WTC11 (cell line): ENCODE measurements around the gene ZNF582. TPM values are rescaled to one million over a fixed set of nuclear protein-coding genes. Genes with fewer than 3 reads are reported as not detected.

ENCODE experiments used
- ATAC-seq: fragments of 200-7000 bp; cut with Tn5 transposase; 2 replicates; pipeline ENCODE4 v1.10.0; 2021; ENCODE audit warnings: mild to moderate bottlenecking, moderate library complexity
- CTCF ChIA-PET: fragments of 300-600 bp; sonication (Branson Sonifier 250); formaldehyde crosslinking; loops from one replicate; lab custom pipeline; 2021; ENCODE audit warnings: antibody characterized with exemption; lab: Charles Lee
- POLR2A ChIA-PET: fragments of 350-600 bp; sonication (Branson Sonifier 250); formaldehyde crosslinking; loops from one replicate; lab custom pipeline; 2021; ENCODE audit warnings: antibody characterized with exemption; lab: Charles Lee
- DNase-seq: peaks from one replicate; pipeline ENCODE4 v3.0.0; 2021; ENCODE audit warnings: low spot score
- H3K27ac Mint-ChIP-seq: 2 replicates; pipeline ENCODE4 v1.8.0; 2021; ENCODE audit warnings: mixed read lengths
- H3K27me3 Mint-ChIP-seq: 2 replicates; pipeline ENCODE4 v1.8.0; 2021; ENCODE audit warnings: low read depth, mild to moderate bottlenecking, moderate library complexity, mixed read lengths
- H3K36me3 Mint-ChIP-seq: 2 replicates; pipeline ENCODE4 v1.8.0; 2021; ENCODE audit warnings: mixed read lengths
- H3K4me1 Mint-ChIP-seq: 2 replicates; pipeline ENCODE4 v1.8.0; 2022; ENCODE audit warnings: mixed read lengths
- H3K4me3 Mint-ChIP-seq: 2 replicates; pipeline ENCODE4 v1.8.0; 2021; ENCODE audit warnings: mild to moderate bottlenecking, moderate library complexity, mixed read lengths
- H3K9me3 Mint-ChIP-seq: 2 replicates; pipeline ENCODE4 v1.8.0; 2021; ENCODE audit warnings: mixed read lengths
- AR ChIP-seq: fragments of 250-450 bp; sonication (Bioruptor Pico); IDR thresholded peaks from 2 replicates; pipeline ENCODE4 v1.9.0; 2021; ENCODE audit warnings: mild to moderate bottlenecking
- ARID4B ChIP-seq: sonication (generic); formaldehyde crosslinking; IDR thresholded peaks from 2 replicates; pipeline ENCODE4 v1.8.0; 2023; ENCODE audit warnings: missing genetic modification reagents, mild to moderate bottlenecking, borderline replicate concordance
- CREB1 ChIP-seq: sonication (generic); formaldehyde crosslinking; IDR thresholded peaks from 2 replicates; pipeline ENCODE4 v1.8.0; 2023; ENCODE audit warnings: mild to moderate bottlenecking, missing genetic modification reagents
- CREM ChIP-seq: sonication (generic); formaldehyde crosslinking; IDR thresholded peaks from 2 replicates; pipeline ENCODE4 v1.8.1; 2022; ENCODE audit warnings: mild to moderate bottlenecking, missing genetic modification reagents, moderate library complexity
- E2F5 ChIP-seq: sonication (generic); formaldehyde crosslinking; IDR thresholded peaks from 2 replicates; pipeline ENCODE4 v1.8.1; 2022; ENCODE audit warnings: mild to moderate bottlenecking, moderate library complexity, missing genetic modification reagents
- FOXP1 ChIP-seq: sonication (generic); formaldehyde crosslinking; IDR thresholded peaks from 2 replicates; pipeline ENCODE4 v1.8.0; 2022; ENCODE audit warnings: missing genetic modification reagents, mild to moderate bottlenecking, moderate library complexity, borderline replicate concordance
- IRF1 ChIP-seq: sonication (generic); formaldehyde crosslinking; IDR thresholded peaks from 2 replicates; pipeline ENCODE4 v1.8.0; 2023; ENCODE audit warnings: missing genetic modification reagents
- MAX ChIP-seq: sonication (generic); formaldehyde crosslinking; IDR thresholded peaks from 2 replicates; pipeline ENCODE4 v1.8.0; 2022; ENCODE audit warnings: mild to moderate bottlenecking, missing genetic modification reagents
- NR1H2 ChIP-seq: sonication (generic); formaldehyde crosslinking; IDR thresholded peaks from 2 replicates; pipeline ENCODE4 v1.9.0; 2021; ENCODE audit warnings: mild to moderate bottlenecking, moderate library complexity, missing genetic modification reagents
- PRRX2 ChIP-seq: fragments of 250-450 bp; sonication (Bioruptor Pico); IDR thresholded peaks from 2 replicates; pipeline ENCODE4 v1.8.0; 2021; ENCODE audit warnings: mild to moderate bottlenecking
- SP1 ChIP-seq: sonication (generic); formaldehyde crosslinking; conservative IDR thresholded peaks from 2 replicates; pipeline ENCODE4 v1.8.1; 2022; ENCODE audit warnings: missing genetic modification reagents
- USF1 ChIP-seq: sonication (generic); formaldehyde crosslinking; IDR thresholded peaks from 2 replicates; pipeline ENCODE4 v1.8.0; 2022; ENCODE audit warnings: mild to moderate bottlenecking, missing genetic modification reagents
- ZBTB43 ChIP-seq: sonication (generic); formaldehyde crosslinking; IDR thresholded peaks from 2 replicates; pipeline ENCODE4 v1.8.1; 2023; ENCODE audit warnings: mild to moderate bottlenecking, missing genetic modification reagents
- ZNF138 ChIP-seq: sonication (generic); formaldehyde crosslinking; conservative IDR thresholded peaks from 2 replicates; pipeline ENCODE4 v1.8.1; 2022; ENCODE audit warnings: mild to moderate bottlenecking, moderate library complexity, missing genetic modification reagents
- total RNA-seq: library from RNA; stranded (reverse); gene quantifications from 3 replicates; pipeline ENCODE4 v1.2.3, GENCODE V29; 2021

ZNF582 gene
- total RNA-seq, 1 experiment from 2014 or later = 3.5 TPM

- H3K9me3 Mint-ChIP-seq = peaks cover 58% of the 10 kb centered on the region
- H3K27ac Mint-ChIP-seq = no peak overlapping the region
- H3K36me3 Mint-ChIP-seq = peaks cover 52% of the 10 kb centered on the region
- CTCF ChIA-PET = no interaction called here
- TF ChIP-seq ZNF138 (CRISPR knock-in tag) (no peak), CREM (CRISPR knock-in tag) (no peak), AR (CRISPR knock-in tag) (no peak), CREB1 (CRISPR knock-in tag) (no peak), ARID4B (CRISPR knock-in tag) (no peak)
- POLR2A ChIA-PET = no interaction called here
- H3K4me3 Mint-ChIP-seq = peak overlapping the region; percentile 90
- ATAC-seq = no peak
- H3K4me1 Mint-ChIP-seq = peaks cover 25% of the 10 kb centered on the region
- H3K27me3 Mint-ChIP-seq = no peaks in the 10 kb centered on the region
- no peak for DNase-seq
Measured at GRCh38 chr19:56404705-56405056, 11.3 kb upstream of the ZNF582 start.

GRCh38 chr19:56403764-56404704 lies 10.7 kb upstream of the ZNF582 start, which contains the start of gene ZNF583:
ZNF583 (plus strand) TSS chr19:56404332; CDS start chr19:56407115, 2,783 bp downstream.
- ATAC-seq (peak; percentile 93), DNase-seq (peak; percentile 85)
- Mint-ChIP-seq H3K4me3 (peak within 1 kb of the TSS; percentile 90), H3K36me3 (peaks cover 54% of the 10 kb centered on the region), H3K27me3 (no peaks in the 10 kb centered on the region), H3K4me1 (peaks cover 25% of the 10 kb centered on the region), H3K9me3 (peaks cover 63% of the 10 kb centered on the region), H3K27ac (no peak within 1 kb of the TSS)
- POLR2A ChIA-PET = no interaction called here
- CTCF ChIA-PET = interaction anchor here (0.9 to 1.1 kb wide), 3 partner anchors 70 to 338 kb away, joined by 3 read pairs; no protein-coding TSS in a partner anchor
- no peak for TF ChIP-seq NR1H2 (CRISPR knock-in tag)
- TF ChIP-seq IRF1 (CRISPR knock-in tag) = 0 out of 2 replicates have a peak, but pooled peaks have one; percentile 47
- 0 out of 2 replicates have a peak, but pooled peaks have one; percentile 40 for TF ChIP-seq SP1 (CRISPR knock-in tag)
- peak; percentile 54; the same call in 1 of the 2 replicates for TF ChIP-seq MAX (CRISPR knock-in tag)
- TF ChIP-seq ZBTB43 (CRISPR knock-in tag) = 0 out of 2 replicates have a peak, but pooled peaks have one; percentile 49
- 0 out of 2 replicates have a peak, but pooled peaks have one; percentile 42 for TF ChIP-seq FOXP1 (CRISPR knock-in tag)
- TF ChIP-seq E2F5 (CRISPR knock-in tag) = peak; percentile 52; the same call in 1 of the 2 replicates
- peak; percentile 15; the same call in 1 of the 2 replicates for TF ChIP-seq USF1 (CRISPR knock-in tag)
- TF ChIP-seq PRRX2 (CRISPR knock-in tag) = no peak
